Measurements from ENCODE around the gene DNAJB12. TPM values are rescaled to one million over a fixed set of nuclear protein-coding genes. Genes with fewer than 3 reads are reported as not detected.

DNAJB12 gene
- total RNA-seq, 1 donor from 2014 or later = 23.0 TPM

- Mint-ChIP-seq H3K4me3 (ENCODE audit: unreplicated experiment) (no peak overlapping the region), H3K4me1 (ENCODE audit: low read depth, unreplicated experiment) (peaks cover 8% of the 10 kb centered on the region), H3K36me3 (ENCODE audit: unreplicated experiment) (no peaks in the 10 kb centered on the region), H3K27me3 (ENCODE audit: unreplicated experiment) (peaks cover 3% of the 10 kb centered on the region), H3K27ac (ENCODE audit: unreplicated experiment) (no peak overlapping the region), H3K9me3 (ENCODE audit: unreplicated experiment) (peaks cover 2% of the 10 kb centered on the region)
- DNase-seq = no peak
- no peak for TF ChIP-seq CTCF (IDR thresholded peaks at IDR 0.05; ENCODE audit: partially characterized antibody, unreplicated experiment)
Observed at GRCh38 chr10:72367301-72367960, 12.7 kb upstream of the DNAJB12 start.

GRCh38 chr10:72365106-72365895 is 10.6 kb upstream of the DNAJB12 start:
- Mint-ChIP-seq H3K9me3 (ENCODE audit: unreplicated experiment) (peaks cover 3% of the 10 kb centered on the region), H3K27ac (ENCODE audit: unreplicated experiment) (peak overlapping the region; percentile 33), H3K4me3 (ENCODE audit: unreplicated experiment) (no peak overlapping the region), H3K4me1 (ENCODE audit: low read depth, unreplicated experiment) (peaks cover 8% of the 10 kb centered on the region), H3K27me3 (ENCODE audit: unreplicated experiment) (peaks cover 3% of the 10 kb centered on the region), H3K36me3 (ENCODE audit: unreplicated experiment) (no peaks in the 10 kb centered on the region)
- no peak for TF ChIP-seq CTCF (IDR thresholded peaks at IDR 0.05; ENCODE audit: partially characterized antibody, unreplicated experiment)
- no peak for DNase-seq

- H3K4me3 Mint-ChIP-seq (ENCODE audit: unreplicated experiment) = peak overlapping the region; percentile 25
- H3K9me3 Mint-ChIP-seq (ENCODE audit: unreplicated experiment) = peaks cover 4% of the 10 kb centered on the region
- H3K36me3 Mint-ChIP-seq (ENCODE audit: unreplicated experiment) = no peaks in the 10 kb centered on the region
- H3K27me3 Mint-ChIP-seq (ENCODE audit: unreplicated experiment) = peaks cover 3% of the 10 kb centered on the region
- TF ChIP-seq CTCF (IDR thresholded peaks at IDR 0.05; ENCODE audit: partially characterized antibody, unreplicated experiment) = peak; percentile 86
- H3K27ac Mint-ChIP-seq (ENCODE audit: unreplicated experiment) = peak overlapping the region; percentile 28
- DNase-seq = peak; percentile 94
- H3K4me1 Mint-ChIP-seq (ENCODE audit: low read depth, unreplicated experiment) = peaks cover 8% of the 10 kb centered on the region
Observed at GRCh38 chr10:72364239-72364777, 9.6 kb upstream of the DNAJB12 start.

- H3K9me3 Mint-ChIP-seq (ENCODE audit: unreplicated experiment) = peaks cover 11% of the 10 kb centered on the region
- H3K4me3 Mint-ChIP-seq (ENCODE audit: unreplicated experiment) = no peak overlapping the region
- no peak for DNase-seq
- no peak overlapping the region for H3K27ac Mint-ChIP-seq (ENCODE audit: unreplicated experiment)
- H3K27me3 Mint-ChIP-seq (ENCODE audit: unreplicated experiment) = peaks cover 17% of the 10 kb centered on the region
- H3K36me3 Mint-ChIP-seq (ENCODE audit: unreplicated experiment) = peaks cover 3% of the 10 kb centered on the region
- TF ChIP-seq CTCF (IDR thresholded peaks at IDR 0.05; ENCODE audit: partially characterized antibody, unreplicated experiment) = no peak
- H3K4me1 Mint-ChIP-seq (ENCODE audit: low read depth, unreplicated experiment) = peaks cover 17% of the 10 kb centered on the region
Observed at GRCh38 chr10:72356987-72357386, 2.3 kb upstream of the DNAJB12 start.
